Inflammatory macrophage treated with lipopolysaccharide for 1 hour (primary cell): ENCODE results near the gene THBD.

ENCODE experiments used
- DNase-seq, 2 donors: peaks; one replicate each; pipeline ENCODE4 v3.0.0-alpha.2; 2020 to 2022

The THBD gene

GRCh38 chr20:23084282-23084844, 34.9 kb upstream of the THBD start:
- DNase-seq, result no peak

DNA sequence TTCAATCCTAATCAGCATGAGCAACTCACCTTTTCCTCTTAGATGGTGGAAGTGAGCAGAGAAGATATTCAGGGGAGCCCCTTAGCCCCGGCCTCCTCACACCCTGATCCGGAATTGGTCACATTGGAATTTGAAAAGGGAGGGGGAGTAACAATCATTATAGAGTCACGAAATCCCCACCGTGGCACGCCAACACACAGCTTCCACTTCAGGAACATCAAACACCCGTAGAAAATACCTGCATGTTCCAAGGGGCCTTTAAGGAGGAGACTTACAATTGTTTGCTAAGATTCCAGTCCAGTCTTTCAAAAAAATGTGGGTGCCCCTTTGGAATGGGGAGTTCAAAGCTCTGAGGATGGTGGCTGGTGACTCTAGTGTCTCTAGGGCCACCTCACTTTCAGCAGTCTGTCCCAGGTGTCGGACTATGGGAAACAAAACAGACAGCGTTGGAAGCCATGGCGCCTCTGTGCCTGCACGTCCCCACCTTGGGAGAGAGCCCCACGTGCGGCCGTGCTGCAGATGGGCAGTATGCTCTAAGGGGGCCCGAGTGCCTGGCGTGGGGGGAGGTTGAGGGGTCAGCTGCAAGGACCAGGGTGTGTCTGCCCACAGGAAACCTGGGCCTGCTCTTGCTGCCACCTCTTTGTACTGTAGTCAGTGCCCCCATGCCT, 34.2 kb upstream of the THBD start:
- no peak for DNase-seq

DNA sequence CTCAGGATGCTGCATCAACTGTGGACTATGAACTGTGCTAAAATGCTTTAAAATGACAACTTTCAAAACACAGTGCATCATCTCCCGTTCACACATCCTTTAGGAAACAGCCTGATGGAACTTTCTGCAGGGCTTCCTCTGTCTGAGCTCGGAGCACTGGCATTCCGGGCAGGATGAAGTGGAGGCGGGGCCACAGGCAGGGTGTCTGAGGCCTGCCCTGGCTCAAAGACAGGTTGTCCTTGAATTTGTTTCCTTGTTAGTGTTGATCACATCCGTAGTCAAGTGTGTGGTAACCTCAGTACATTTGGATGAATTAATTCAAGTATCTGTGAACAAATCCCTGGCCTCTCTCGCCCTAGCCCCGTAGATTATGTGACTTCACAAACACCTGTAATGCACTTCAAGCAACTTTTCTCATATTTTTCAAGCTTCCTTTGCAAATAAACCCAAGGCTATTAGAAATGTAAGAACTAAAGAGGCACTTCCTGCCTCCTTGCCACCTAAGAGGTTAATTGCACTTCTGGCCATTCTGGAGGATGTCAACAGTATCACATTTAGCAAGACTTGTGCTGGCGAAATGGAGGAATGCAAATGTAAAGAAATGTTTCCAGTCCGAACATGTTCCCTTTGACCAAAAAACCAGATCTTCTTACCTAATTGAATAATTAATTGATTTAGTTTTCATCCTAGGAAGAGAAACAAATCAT, 33.5 kb upstream of the THBD start:
- peak in 1 of 2 donors; percentile 36 for DNase-seq

DNA sequence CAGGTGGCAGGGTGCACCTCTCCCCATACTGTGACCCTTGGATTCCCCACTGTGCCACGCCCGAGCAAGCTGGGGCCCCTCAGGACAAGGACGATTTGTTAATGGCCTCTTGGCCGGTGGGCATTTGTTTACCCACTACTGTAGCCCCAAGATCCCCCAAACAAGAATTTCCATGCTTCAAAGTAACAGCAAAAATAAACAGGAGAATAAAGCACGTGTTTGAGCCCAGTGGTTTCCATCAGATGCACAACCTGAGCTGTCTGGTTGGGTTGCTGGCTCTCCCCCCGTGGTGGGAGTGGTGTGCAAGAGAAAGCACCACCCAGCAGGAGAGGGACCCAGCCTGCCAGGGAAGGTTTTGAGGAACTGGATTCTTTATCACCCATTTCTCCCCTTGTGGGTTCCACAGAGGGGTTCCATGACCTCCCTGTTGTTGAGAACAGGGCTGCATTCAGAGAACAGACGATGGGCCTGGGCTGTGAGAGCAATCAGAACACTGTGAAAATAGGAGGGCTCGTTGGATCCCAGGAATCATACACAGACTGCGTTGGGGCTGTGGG, 31.9 kb upstream of the THBD start:
- DNase-seq, result no peak

DNA sequence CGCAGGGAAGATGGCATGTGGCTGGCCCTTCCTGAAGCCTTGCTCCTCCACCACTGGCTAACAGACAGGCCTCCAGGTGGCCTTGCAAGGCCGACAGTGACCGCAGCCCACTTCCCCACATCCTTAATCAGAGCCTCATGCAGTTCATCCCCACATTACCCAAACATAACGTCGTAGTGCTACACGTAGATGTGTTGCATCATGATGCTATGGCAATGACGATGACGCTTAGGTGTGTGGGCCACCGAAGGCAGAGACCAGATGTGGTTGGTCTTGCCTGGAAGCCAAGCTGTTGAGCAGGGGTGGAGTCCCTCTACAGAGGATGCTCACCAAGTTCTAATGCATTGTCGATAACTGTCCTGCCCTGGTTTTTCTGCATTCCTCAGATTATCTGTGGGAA, 31.0 kb upstream of the THBD start:
- DNase-seq, result no peak

DNA sequence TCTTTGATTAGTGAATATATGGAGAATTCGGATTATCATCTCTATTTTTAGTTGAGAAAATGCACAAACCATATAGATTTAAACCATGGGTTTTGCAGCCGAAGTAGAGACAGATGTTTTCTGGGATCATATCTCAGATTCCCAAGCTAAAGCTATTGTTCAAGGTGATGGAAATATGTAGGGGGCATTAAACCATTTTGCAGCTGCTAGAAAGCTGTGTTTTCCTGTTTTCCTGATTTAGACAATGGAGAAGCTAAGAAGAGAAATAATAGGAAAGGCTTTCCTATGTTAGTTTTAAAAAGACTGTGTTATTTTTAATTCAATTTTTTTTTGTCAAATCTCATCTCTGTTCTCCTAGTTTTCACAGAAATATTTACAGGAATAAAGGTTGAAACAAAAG, 30.5 kb upstream of the THBD start:
- DNase-seq, result no peak

GRCh38 chr20:23079016-23079351, 29.5 kb upstream of the THBD start:
- no peak for DNase-seq

DNA sequence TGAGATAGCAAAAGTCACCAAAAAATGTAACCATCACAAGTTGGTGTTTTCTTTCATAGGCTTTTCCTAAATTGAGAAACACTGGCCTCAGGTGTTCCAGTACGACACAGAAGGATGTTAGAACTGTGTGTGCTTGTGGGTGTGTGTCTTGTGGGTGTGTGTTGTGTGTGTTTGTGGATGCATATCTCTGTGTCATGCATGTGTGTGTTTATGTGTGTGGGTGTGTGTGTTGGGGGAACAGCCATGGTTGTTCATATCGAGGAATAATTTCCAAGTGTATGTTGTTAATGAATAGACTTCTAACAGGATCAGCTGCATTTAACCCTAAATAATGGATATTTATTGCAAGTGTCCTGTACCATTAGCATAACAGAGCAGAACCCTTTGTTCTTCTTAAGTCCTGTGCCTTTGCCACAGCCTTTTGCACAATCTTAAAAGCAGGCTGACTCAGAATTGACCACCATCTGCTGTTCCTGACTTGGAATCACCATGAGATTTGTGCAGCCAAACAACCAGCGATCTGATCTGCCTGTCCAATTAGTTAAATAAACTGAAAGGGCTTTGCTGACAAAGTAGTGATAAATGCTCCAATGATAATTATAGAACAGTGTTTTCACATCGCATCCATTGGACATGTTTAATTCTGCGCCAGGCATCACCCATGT, 29.0 kb upstream of the THBD start:
- no peak for DNase-seq

DNA sequence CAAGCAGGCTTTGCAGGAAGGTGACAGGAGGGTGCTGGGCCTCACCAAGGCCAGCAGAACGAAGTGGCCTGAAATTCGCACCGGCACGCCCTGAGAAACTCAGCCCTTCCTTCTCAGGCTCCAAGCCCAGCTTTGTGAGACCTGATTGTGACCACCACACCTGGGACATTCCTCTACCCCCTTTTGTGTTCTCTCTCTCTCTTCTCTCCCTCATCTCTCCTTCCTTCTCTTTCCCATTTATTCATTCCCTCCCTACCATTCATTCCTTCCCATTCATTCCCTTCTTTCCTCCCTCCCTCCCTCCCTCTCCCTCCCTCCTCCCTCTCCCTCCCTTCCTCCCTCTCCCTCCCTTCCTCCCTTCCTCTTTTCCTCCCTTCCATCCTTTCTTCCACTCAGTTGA, 27.8 kb upstream of the THBD start:
- DNase-seq, result no peak

GRCh38 chr20:23074052-23074451, 24.6 kb upstream of the THBD start:
- DNase-seq, result no peak

- DNase-seq, result no peak
Measured at GRCh38 chr20:23072892-23073586, 23.6 kb upstream of the THBD start.

GRCh38 chr20:23071996-23072395, 22.5 kb upstream of the THBD start:
- no peak for DNase-seq

- no peak for DNase-seq
Measured at GRCh38 chr20:23071398-23071797, 21.9 kb upstream of the THBD start.

DNA sequence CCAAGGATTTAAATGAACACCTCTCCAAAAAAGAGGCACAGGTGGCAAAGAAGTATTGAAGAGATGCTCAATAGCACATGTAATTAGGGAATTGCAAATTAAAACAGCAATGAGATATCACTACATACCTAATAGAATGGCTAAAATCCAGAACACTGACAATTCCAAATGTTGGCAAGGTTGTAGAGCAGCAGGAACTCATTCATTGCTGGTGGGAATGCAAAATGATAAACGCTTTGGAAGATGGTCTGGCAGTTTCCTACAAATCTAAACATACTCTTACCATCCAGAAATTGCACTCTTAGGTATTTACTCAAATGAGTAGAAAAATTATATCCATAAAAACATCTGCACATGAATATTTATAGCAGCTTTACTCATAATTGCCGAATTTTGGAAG, 19.6 kb upstream of the THBD start:
- DNase-seq, result no peak

DNA sequence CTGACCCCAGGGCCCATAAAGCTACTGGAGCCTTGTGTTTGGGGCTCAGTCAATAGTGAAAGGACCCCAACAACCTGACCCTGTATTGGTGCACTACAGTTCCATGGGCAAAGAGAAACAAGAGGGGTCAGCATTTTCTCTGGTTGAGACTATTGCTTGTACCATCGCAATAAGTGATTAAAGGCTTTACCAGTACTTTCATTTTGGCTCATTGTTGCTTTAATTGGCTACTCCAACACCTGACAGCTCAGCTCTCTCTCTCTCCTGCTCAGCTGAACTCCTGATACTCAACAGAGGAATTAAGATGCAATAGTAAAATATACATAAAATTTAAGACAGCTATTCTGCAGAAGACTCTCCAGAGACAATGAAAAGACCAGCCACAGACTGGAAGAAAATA, 18.8 kb upstream of the THBD start:
- DNase-seq, result no peak

GRCh38 chr20:23066772-23067171, 17.3 kb upstream of the THBD start:
- no peak for DNase-seq

DNA sequence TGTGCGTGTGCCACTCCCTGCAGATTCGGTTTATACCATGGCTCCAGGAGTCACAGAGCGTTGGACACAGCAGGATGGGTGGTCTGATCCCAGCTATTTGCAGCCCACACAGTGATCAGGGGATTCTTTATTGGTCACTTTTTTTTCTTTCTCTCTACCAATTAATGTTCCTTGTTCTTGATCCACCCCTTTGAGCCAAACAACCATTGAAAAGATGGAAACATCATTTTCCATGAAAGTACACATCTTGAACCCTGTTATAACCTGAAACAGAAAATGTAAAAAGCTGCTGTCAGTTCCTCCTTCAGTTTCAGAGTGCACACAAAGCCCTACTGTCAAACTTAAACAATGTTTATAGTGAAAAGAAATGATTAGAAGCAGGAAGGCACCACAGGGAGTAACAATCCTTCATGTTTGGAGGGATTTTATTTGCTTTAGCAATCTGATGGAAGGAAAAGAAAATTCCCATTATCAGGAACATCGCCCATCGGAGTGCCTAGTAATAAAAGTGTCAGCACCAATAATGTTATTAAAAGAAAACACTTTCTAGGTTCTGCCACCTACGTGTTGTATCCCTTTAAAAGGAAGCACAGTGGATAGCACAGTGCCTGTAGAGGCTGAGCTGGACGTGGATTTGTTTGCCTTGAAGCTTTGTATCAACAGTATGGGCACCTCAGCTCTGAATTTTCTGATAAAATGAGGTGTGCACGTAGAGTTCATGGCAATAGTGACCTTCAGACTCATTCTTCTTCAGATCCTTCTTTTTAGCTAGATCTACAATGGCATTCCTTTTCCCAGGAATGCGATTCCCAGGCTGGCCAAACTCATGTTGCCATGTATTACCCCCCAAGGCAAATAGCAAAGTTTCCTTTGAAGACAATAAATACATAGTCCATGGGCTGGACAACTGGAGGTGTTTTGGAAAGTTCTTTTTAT, 16.1 kb upstream of the THBD start:
- DNase-seq, result no peak

- no peak for DNase-seq
Measured at GRCh38 chr20:23063581-23063980, 14.1 kb upstream of the THBD start.

- DNase-seq, result no peak
Measured at GRCh38 chr20:23063168-23063567, 13.7 kb upstream of the THBD start.

- no peak for DNase-seq
Measured at GRCh38 chr20:23062632-23063031, 13.2 kb upstream of the THBD start.

DNA sequence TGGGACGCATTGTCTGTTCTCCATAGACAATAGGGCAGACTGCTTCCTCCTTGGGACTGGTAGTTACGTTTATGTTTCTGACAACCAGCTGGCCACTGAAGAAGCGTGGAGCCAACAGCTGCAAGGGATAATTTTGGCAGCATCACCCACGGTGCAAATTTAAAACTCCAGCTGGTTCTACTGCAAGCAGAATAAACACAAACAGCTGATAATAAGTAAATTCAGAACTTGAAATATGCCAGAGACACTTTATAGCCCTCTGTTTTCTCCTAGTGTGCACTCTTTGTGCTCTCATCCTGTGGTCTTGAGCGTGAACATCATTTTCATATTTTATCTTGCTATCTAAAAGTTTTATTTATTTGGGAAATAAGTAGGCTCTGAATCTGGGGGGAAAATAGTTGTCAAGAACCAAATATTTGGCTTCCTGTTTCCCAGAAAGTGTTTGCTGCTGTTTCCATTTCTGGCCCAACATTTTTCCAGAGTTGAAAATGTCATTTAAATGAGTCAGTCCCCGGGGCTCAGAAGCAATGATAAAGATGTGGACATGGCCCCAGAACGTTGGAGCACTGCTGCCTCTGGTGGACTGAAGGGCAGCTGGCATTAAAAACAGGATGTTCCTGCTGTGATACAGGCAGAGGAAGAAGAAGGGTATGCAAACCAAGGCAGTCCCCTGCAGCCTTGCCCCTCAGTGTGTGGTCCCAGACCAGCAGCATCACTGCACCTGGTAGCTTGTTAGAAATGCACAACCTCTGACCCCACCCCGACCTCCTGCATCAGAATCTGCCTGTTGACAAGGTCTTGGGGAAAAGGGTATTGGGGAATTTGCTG, 12.5 kb upstream of the THBD start:
- DNase-seq, result peak; percentile 42 to 58
